DND-41 (cell line): ENCODE measurements around the gene CEP78.

Experiments used
- CTCF ChIP-seq: IDR thresholded peaks from 2 replicates; pipeline ENCODE4 v1.5.1; 2012; ENCODE audit warnings: borderline replicate concordance, low read length, moderate library complexity, mild to moderate bottlenecking; ENCODE audit not compliant: poor library complexity, severe bottlenecking; ENCODE audit errors: extremely low read depth
- EZH2 ChIP-seq: IDR thresholded peaks from 3 replicates; pipeline ENCODE4 v1.6.1; 2012; ENCODE audit warnings: borderline replicate concordance, low read depth, mild to moderate bottlenecking, moderate library complexity, low read length, inconsistent platforms; ENCODE audit not compliant: severe bottlenecking

- TF ChIP-seq CTCF (no peak), EZH2 (no peak)
Observed at GRCh38 chr9:78295731-78296130, 59.9 kb downstream of the CEP78 start.
